Endothelial cell of umbilical vein (primary cell): ENCODE results near the gene C17orf50.

Source experiments
- CTCF ChIP-seq, 2 donors: IDR thresholded peaks; 1 replicate in 1 of 2; 2 replicates in 1 of 2; pipeline ENCODE4 v1.5.1; 2011; ENCODE audit warnings: low read length in 2 of 2, mild to moderate bottlenecking in 2 of 2, moderate library complexity in 2 of 2, control low read depth in 1 of 2, inconsistent platforms in 1 of 2, low read depth in 1 of 2; ENCODE audit not compliant: insufficient read depth in 1 of 2; ENCODE audit errors: extremely low read depth in 1 of 2
- POLR2A ChIP-seq: IDR thresholded peaks from 2 replicates; pipeline ENCODE4 v1.6.1; 2012; ENCODE audit warnings: low read depth, mild to moderate bottlenecking, control low read depth, low read length
- TF ChIP-seq, protein P1 (sequence below): IDR thresholded peaks from 2 replicates; pipeline ENCODE4 v1.6.1; 2011; ENCODE audit not compliant: insufficient read depth, insufficient read length

- TF ChIP-seq CTCF (IDR thresholded peaks at IDR 0.05; ENCODE audit: extremely low read depth in 1 of 2, insufficient read depth in 1 of 2, low read depth in 1 of 2, low read length in 2 of 2) (peak; percentile 67 to 83), POLR2A (no peak)
- TF ChIP-seq, protein P1, sequence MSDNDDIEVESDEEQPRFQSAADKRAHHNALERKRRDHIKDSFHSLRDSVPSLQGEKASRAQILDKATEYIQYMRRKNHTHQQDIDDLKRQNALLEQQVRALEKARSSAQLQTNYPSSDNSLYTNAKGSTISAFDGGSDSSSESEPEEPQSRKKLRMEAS, result no peak
Observed at GRCh38 chr17:35747540-35748017, 13.1 kb upstream of the C17orf50 start.
